ENCODE measurements around the gene KLHL8. TPM values are rescaled to one million over a fixed set of nuclear protein-coding genes. Genes with fewer than 3 reads are reported as not detected.

Gene KLHL8
- total RNA-seq, 2 experiments from 2014 or later: 6.3 to 7.0 TPM

DNA sequence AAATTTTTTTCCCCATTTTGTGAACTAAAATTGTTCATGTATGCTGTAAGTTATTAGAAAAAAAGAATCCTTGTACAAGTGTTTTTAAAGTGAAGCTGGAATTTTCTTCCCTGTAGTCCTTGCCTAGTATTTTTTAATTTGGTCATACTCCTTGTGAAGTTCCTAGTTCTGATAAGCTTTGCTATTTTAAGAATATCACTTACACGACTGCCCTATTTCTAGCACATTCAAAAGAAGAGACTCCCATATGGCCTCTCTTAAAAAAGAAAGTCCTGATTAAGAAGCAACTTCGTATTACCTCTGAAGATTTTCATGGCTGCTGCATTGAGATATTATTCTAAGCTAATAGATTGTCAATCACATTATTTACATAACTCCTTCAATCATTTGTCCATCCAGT, 87.2 kb downstream of the KLHL8 start:
- ATAC-seq (ENCODE audit: poor library complexity): no peak
- no peak for TF ChIP-seq CTCF (IDR thresholded peaks at IDR 0.05)

GRCh38 chr4:87132035-87132434, 88.4 kb downstream of the KLHL8 start:
- peaks cover 96% of the 10 kb centered on the region for H3K36me3 Mint-ChIP-seq (ENCODE audit: low read depth)

More for the DNA sequence above, 87.2 kb downstream of the KLHL8 start:
- H3K27ac ChIP-seq (ENCODE audit: low read depth in 1 of 2, low read length in 2 of 2): no peak overlapping the region
- H3K36me3 ChIP-seq (ENCODE audit: insufficient read depth, low read length): peaks cover 85% of the 10 kb centered on the region
- Mint-ChIP-seq H3K9me3 (no peaks in the 10 kb centered on the region), H3K27me3 (no peaks in the 10 kb centered on the region), H3K27ac (no peak overlapping the region), H3K4me3 (no peak overlapping the region), H3K36me3 (ENCODE audit: low read depth) (peaks cover 95% of the 10 kb centered on the region), H3K4me1 (ENCODE audit: low read depth) (no peaks in the 10 kb centered on the region)
- no peaks in the 10 kb centered on the region for H3K4me1 ChIP-seq (ENCODE audit: insufficient read depth, low read length)
- intact Hi-C loops (cut with DNase I, micrococcal nuclease): no loop called here
- H3K27me3 ChIP-seq (ENCODE audit: control insufficient read depth in 1 of 2, insufficient read depth in 2 of 2, low read length in 2 of 2): no peaks in the 10 kb centered on the region
- no peak overlapping the region for H3K4me3 ChIP-seq (ENCODE audit: low read length)
- ChIA-PET CTCF (interaction anchor here (1.8 kb wide), 1 partner anchor 211 kb away, joined by 6 read pairs; no protein-coding TSS in a partner anchor), POLR2A (interaction anchor here (1.1 kb wide), 1 partner anchor 257 kb away, joined by 3 read pairs; no protein-coding TSS in a partner anchor)
- no peak for DNase-seq
- no peaks in the 10 kb centered on the region for H3K9me3 ChIP-seq (ENCODE audit: control insufficient read depth in 1 of 2, insufficient read depth in 1 of 2, low read length in 2 of 2)

GRCh38 chr4:87130985-87131703, 89.3 kb downstream of the KLHL8 start:
- Histone ChIP-seq H3K9me3 (ENCODE audit: control insufficient read depth in 1 of 2, insufficient read depth in 1 of 2, low read length in 2 of 2) (no peaks in the 10 kb centered on the region), H3K27ac (ENCODE audit: low read depth in 1 of 2, low read length in 2 of 2) (no peak overlapping the region), H3K36me3 (ENCODE audit: insufficient read depth, low read length) (peaks cover 84% of the 10 kb centered on the region), H3K4me3 (ENCODE audit: low read length) (no peak overlapping the region), H3K4me1 (ENCODE audit: insufficient read depth, low read length) (no peaks in the 10 kb centered on the region), H3K27me3 (ENCODE audit: control insufficient read depth in 1 of 2, insufficient read depth in 2 of 2, low read length in 2 of 2) (no peaks in the 10 kb centered on the region)
- peaks cover 96% of the 10 kb centered on the region for H3K36me3 Mint-ChIP-seq (ENCODE audit: low read depth)
- no peak overlapping the region for H3K27ac Mint-ChIP-seq
- H3K4me1 Mint-ChIP-seq (ENCODE audit: low read depth): no peaks in the 10 kb centered on the region
- H3K9me3 Mint-ChIP-seq: no peaks in the 10 kb centered on the region
- intact Hi-C loops (cut with DNase I, micrococcal nuclease): no loop called here
- CTCF ChIA-PET: no interaction called here
- no peaks in the 10 kb centered on the region for H3K27me3 Mint-ChIP-seq
- no peak overlapping the region for H3K4me3 Mint-ChIP-seq
- DNase-seq: no peak
- POLR2A ChIA-PET: no interaction called here
- no peak for ATAC-seq (ENCODE audit: poor library complexity)
- TF ChIP-seq CTCF (IDR thresholded peaks at IDR 0.05): no peak

More at GRCh38 chr4:87132035-87132434, 88.4 kb downstream of the KLHL8 start:
- Mint-ChIP-seq H3K9me3 (no peaks in the 10 kb centered on the region), H3K4me1 (ENCODE audit: low read depth) (no peaks in the 10 kb centered on the region), H3K27me3 (no peaks in the 10 kb centered on the region), H3K27ac (no peak overlapping the region), H3K4me3 (no peak overlapping the region)
- Histone ChIP-seq H3K27me3 (ENCODE audit: control insufficient read depth in 1 of 2, insufficient read depth in 2 of 2, low read length in 2 of 2) (no peaks in the 10 kb centered on the region), H3K4me3 (ENCODE audit: low read length) (no peak overlapping the region), H3K36me3 (ENCODE audit: insufficient read depth, low read length) (peaks cover 84% of the 10 kb centered on the region), H3K4me1 (ENCODE audit: insufficient read depth, low read length) (no peaks in the 10 kb centered on the region), H3K27ac (ENCODE audit: low read depth in 1 of 2, low read length in 2 of 2) (no peak overlapping the region), H3K9me3 (ENCODE audit: control insufficient read depth in 1 of 2, insufficient read depth in 1 of 2, low read length in 2 of 2) (no peaks in the 10 kb centered on the region)
- intact Hi-C loops (cut with DNase I, micrococcal nuclease): no loop called here
- ChIA-PET CTCF (no interaction called here), POLR2A (no interaction called here)
- DNase-seq: no peak
- TF ChIP-seq CTCF (IDR thresholded peaks at IDR 0.05): no peak
- ATAC-seq (ENCODE audit: poor library complexity): no peak
